ENCODE measurements around the gene CPSF4L. TPM values are rescaled to one million over a fixed set of nuclear protein-coding genes. Genes with fewer than 3 reads are reported as not detected.

Gene CPSF4L
- total and polyA plus RNA-seq, 12 donors = not detected

- Histone ChIP-seq H3K4me3 (no peak overlapping the region), H3K27me3 (no peaks in the 10 kb centered on the region), H3K36me3 (replicated peaks in 1 of 2) (peaks cover 0 to 26% of the 10 kb centered on the region in 2 donors), H3K9me3 (replicated peaks in 1 of 3) (no peaks in the 10 kb centered on the region), H3K27ac (no peak overlapping the region), H3K4me1 (replicated peaks in 1 of 2) (no peaks in the 10 kb centered on the region)
- no peak for TF ChIP-seq CTCF (IDR thresholded peaks at IDR 0.05)
- no peak for TF ChIP-seq POLR2A (IDR thresholded peaks at IDR 0.05)
- no peak for DNase-seq
- WGBS, 4 donors = 85 to 89% (median 87%) methylated on average over 10 of the region's 10 CpGs
- intact Hi-C loops (cut with DNase I) = loop anchor here in 1 of 2 donors (10.0 kb wide), 1 partner anchor 684 kb away; no protein-coding TSS in a partner anchor
Measured at GRCh38 chr17:73248532-73248931, 13.1 kb downstream of the CPSF4L start.

- intact Hi-C loops (cut with DNase I) = loop anchor here in 1 of 2 donors (10.0 kb wide), 1 partner anchor 683 kb away; no protein-coding TSS in a partner anchor
- DNase-seq = no peak
- Histone ChIP-seq H3K27me3 (no peaks in the 10 kb centered on the region), H3K4me1 (replicated peaks in 1 of 2) (no peaks in the 10 kb centered on the region), H3K36me3 (replicated peaks in 1 of 2) (peaks cover 0 to 33% of the 10 kb centered on the region in 2 donors), H3K9me3 (replicated peaks in 1 of 3) (no peaks in the 10 kb centered on the region), H3K4me3 (no peak overlapping the region), H3K27ac (no peak overlapping the region)
- TF ChIP-seq POLR2A (IDR thresholded peaks at IDR 0.05) (no peak), CTCF (IDR thresholded peaks at IDR 0.05) (peak in 1 of 6 experiments; percentile 28)
- 88 to 94% (median 90%) methylated on average over 2 of the region's 2 CpGs for WGBS, 4 donors
Measured at GRCh38 chr17:73247726-73248125, 14.0 kb downstream of the CPSF4L start.

GRCh38 chr17:73240561-73240960, 21.1 kb downstream of the CPSF4L start:
- Histone ChIP-seq H3K9me3 (replicated peaks in 1 of 3) (no peaks in the 10 kb centered on the region), H3K36me3 (replicated peaks in 1 of 2) (peaks cover 0 to 46% of the 10 kb centered on the region in 2 donors), H3K27ac (no peak overlapping the region), H3K4me1 (replicated peaks in 1 of 2) (peaks cover 9 to 18% of the 10 kb centered on the region in 2 donors), H3K27me3 (no peaks in the 10 kb centered on the region), H3K4me3 (no peak overlapping the region)
- intact Hi-C loops (cut with DNase I) = loop anchor here in 1 of 2 donors (10.0 kb wide), 1 partner anchor 676 kb away; no protein-coding TSS in a partner anchor
- no peak for TF ChIP-seq POLR2A (IDR thresholded peaks at IDR 0.05)
- no peak for TF ChIP-seq CTCF (IDR thresholded peaks at IDR 0.05)
- 22 to 30% (median 27%) methylated on average over 2 of the region's 2 CpGs for WGBS, 4 donors
- peak in 5 of 7 donors; percentile 44 to 52 (median 51) for DNase-seq

- Histone ChIP-seq H3K36me3 (replicated peaks in 1 of 2) (peaks cover 0 to 23% of the 10 kb centered on the region in 2 donors), H3K27ac (no peak overlapping the region), H3K4me1 (replicated peaks in 1 of 2) (peaks cover 9 to 31% of the 10 kb centered on the region in 2 donors), H3K4me3 (no peak overlapping the region), H3K9me3 (replicated peaks in 1 of 3) (no peaks in the 10 kb centered on the region), H3K27me3 (no peaks in the 10 kb centered on the region)
- WGBS, 4 donors = 70 to 77% (median 74%) methylated on average over 6 of the region's 6 CpGs
- intact Hi-C loops (cut with DNase I) = loop anchor here in 1 of 2 donors (5.0 kb wide), 1 partner anchor 510 kb away; no protein-coding TSS in a partner anchor
- no peak for TF ChIP-seq POLR2A (IDR thresholded peaks at IDR 0.05)
- no peak for TF ChIP-seq CTCF (IDR thresholded peaks at IDR 0.05)
- DNase-seq = no peak
Measured at GRCh38 chr17:73237714-73238113, 24.0 kb downstream of the CPSF4L start.

Data from adrenal gland (tissue), 12 donors.